Activated T-helper 1 cell treated with Interleukin-2 at 50 U/mL for 16 hours (primary cell): ENCODE measurements around the gene ELF1.
"Not testable (repeated sequence)": the region's sequence is repeated elsewhere in the genome, so short reads cannot be mapped to it uniquely, and the experiment has no call there.

Source experiments
- DNase-seq: peaks from one replicate; pipeline ENCODE4 v3.0.0-alpha.2; 2020; ENCODE audit warnings: low read depth

Gene ELF1

GRCh38 chr13:40886017-40886416, 133.1 kb downstream of the ELF1 start:
- DNase-seq = no peak

- DNase-seq = not testable (repeated sequence)
Measured at GRCh38 chr13:40884175-40884574, 134.9 kb downstream of the ELF1 start.
